GM19023 (cell line): ENCODE data around the gene NOVA1.
"Not testable (repeated sequence)": the region's sequence is repeated elsewhere in the genome, so short reads cannot be mapped to it uniquely, and the experiment has no call there.

Experiments
- ATAC-seq: cut with Tn5 transposase; IDR thresholded peaks from one replicate; pipeline ENCODE4 v1.9.1; 2021; ENCODE audit warnings: mild to moderate bottlenecking, moderate library complexity; ENCODE audit not compliant: unreplicated experiment

NOVA1 gene, protein sequence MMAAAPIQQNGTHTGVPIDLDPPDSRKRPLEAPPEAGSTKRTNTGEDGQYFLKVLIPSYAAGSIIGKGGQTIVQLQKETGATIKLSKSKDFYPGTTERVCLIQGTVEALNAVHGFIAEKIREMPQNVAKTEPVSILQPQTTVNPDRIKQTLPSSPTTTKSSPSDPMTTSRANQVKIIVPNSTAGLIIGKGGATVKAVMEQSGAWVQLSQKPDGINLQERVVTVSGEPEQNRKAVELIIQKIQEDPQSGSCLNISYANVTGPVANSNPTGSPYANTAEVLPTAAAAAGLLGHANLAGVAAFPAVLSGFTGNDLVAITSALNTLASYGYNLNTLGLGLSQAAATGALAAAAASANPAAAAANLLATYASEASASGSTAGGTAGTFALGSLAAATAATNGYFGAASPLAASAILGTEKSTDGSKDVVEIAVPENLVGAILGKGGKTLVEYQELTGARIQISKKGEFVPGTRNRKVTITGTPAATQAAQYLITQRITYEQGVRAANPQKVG

DNA sequence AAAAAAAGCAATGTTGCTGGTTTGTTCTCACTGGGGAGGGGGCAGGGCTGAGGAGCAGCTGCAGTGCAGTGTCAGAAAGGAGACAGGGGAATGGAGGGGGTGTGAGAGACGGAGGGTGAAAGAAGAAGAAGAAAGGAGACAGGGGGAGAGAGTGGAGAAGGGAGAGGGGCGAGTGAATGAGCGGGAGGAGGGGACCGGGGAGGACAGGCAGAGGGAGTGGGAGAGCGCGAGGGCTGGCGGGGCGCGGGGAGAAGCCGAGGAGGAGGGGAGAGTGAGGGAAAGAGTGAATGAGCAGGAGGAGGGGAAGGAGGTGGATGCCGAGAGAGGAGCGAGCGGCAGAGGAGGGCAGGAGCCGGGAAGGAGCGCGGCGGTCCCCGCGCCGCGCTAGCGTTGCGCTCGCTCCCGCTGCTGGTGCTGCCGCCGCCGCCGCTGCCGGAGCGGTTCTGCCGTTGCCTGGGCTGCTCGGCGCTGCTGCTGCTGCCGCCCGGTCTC lies at the start of gene NOVA1:
TSS of gene NOVA1 (minus strand) at position 445 of the 492 bp plus-strand sequence. CDS start 597 bp downstream, outside the sequence.
- no peak for ATAC-seq

DNA sequence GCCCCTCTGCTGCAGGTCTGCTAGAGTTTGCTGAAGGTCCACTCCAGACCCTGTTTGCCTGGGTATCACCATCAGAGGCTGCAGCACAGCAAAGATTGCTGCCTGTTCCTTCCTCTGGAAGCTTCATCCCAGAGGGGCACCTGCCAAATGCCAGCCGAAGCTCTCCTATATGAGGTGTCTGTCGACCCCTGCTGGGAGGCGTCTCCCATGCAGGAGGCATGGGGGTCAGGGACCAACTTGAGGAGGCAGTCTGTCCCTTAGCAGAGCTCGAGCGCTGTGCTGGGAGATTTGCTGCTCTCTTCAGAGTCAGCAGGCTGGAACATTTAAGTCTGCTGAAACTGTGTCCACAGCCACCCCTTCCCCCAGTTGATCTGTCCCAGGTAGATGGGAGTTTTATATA lies 47.2 kb upstream of the NOVA1 start:
- ATAC-seq, result not testable (repeated sequence)

DNA sequence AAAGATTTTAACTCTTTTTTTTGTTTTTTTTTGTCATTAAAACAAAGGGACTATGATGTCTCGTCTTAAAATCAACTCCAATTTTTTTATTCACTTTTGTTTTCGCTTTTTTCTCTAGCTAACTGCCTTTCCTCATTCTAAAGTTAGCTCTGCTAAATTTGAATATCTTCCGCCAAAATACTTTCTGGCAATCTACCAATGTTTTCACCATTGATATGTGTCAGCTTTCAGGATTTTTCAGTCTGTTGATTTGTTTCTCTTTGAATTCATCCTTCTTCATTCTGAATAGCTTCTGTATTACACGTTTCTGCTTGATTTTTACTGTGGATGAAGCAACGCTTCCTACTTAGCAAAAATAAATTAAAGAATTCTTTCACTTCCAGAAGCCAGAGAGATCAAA lies 38.7 kb upstream of the NOVA1 start:
- no peak for ATAC-seq

DNA sequence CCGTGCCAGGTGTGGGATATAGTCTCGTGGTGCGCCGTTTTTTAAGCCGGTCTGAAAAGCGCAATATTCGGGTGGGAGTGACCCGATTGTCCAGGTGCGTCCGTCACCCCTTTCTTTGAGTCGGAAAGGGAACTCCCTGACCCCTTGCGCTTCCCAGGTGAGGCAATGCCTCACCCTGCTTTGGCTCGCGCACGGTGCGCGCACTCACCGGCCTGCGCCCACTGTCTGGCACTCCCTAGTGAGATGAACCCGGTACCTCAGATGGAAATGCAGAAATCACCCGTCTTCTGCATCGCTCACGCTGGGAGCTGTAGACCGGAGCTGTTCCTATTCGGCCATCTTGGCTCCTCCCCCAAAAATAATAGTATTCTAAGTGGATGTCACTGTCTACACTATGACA lies 37.1 kb upstream of the NOVA1 start:
- not testable (repeated sequence) for ATAC-seq

DNA sequence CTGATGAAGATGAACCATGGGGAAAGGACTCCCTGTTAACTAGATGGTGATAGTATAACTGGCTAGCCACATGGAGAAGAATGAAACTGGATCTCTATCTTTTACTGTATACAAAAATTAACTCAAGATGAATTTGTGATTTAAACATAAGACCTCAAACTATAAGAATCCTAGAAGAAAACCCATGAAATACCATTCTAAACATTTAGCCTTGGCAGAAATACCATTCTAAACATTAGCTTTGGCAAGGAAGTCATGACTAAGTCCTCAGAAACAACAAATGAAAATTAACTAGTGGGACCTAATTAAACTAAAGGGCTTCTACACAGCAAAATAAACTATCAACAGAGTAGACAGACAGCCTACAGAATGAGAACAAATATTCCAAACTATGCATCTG lies 28.4 kb upstream of the NOVA1 start:
- no peak for ATAC-seq

DNA sequence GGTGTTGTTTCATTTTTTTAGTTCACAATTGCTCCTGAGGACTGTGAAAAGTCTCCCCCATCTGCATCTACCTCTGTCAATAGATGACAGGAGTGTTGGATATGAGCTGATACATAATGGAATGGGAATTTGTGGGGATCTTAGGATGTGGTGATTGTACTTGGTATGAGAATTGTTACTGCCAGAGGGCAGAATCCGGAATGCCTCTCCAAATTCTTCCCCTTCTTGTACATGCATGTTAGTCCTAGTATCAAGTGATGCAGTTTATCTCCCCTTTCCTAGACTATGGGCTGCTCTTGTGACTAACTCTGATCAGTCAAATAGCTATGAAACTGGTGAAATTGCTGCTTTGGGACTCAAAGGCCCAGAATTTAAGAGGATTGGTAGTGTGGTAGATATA lies 24.8 kb upstream of the NOVA1 start:
- no peak for ATAC-seq

DNA sequence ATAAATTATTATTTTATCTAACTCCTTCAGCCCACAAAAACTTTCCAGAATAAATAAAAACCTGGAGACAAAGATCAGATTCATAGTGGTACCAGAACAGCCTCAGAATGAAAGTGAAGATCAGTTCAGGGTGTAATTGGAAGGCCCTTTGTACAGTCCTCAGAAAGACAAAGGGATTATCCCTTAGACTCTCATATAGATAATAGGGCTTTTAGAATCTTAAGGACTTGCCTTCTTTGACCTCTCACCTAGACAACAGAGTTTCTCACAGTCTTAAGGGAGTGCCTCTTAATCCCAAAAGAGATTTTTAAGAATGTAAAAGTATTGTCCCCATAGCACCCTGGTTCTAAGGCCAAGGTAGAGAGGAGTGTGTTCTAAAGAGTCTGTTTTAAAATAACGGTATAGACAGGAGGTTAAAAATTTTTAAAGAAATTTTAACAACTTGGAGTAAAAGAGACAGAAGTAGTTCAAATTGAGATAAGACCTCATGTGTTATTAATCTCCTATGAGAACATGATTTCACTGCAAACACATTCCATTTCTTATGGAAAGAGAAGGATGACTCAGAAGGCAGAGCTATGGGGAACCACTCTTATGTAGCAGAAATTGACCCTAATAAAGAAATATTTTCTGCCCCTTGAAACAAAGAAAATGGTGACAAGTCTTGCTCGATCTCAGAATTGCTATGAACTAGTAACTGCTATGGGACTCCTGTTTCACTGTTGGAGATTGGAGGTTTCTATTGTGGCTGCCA lies 24.2 kb upstream of the NOVA1 start:
- no peak for ATAC-seq

DNA sequence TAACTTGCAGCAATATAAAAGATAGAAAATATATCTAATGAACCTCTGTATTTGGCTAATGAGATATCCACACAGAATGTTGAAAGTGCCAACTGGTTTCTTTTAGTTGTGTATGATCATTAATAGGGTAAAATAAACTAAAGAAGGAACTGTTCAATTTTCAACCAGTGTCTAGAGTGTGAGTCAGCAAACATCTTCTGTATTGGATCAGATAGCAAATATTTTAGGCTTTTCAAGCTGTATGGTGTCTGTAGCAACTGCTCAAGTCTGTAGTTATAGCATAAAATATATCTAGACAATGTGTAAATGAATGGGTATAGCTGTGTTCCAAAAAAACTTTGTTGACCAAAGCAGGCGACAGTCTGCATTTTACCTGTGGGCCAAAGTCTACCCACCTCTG lies 23.5 kb upstream of the NOVA1 start:
- ATAC-seq, result no peak

DNA sequence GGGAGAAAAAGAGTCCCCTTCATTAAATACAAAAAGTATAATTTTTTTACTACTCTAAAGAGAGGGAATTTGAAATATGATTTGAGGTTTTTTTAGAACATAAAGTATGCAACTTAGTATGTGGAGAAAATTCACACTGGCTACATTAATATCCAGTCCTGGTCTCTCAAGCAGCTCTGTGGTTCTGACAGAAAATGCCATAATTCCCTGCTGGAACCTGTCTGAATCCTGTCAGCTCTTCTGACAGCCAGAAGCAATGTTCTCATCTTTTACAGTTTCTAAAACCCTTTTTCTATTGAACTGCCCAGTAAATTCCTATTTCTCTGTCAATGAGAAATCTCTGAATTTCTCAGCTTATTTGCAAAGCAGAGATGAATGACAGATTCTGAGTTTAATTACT lies 13.4 kb upstream of the NOVA1 start:
- no peak for ATAC-seq

DNA sequence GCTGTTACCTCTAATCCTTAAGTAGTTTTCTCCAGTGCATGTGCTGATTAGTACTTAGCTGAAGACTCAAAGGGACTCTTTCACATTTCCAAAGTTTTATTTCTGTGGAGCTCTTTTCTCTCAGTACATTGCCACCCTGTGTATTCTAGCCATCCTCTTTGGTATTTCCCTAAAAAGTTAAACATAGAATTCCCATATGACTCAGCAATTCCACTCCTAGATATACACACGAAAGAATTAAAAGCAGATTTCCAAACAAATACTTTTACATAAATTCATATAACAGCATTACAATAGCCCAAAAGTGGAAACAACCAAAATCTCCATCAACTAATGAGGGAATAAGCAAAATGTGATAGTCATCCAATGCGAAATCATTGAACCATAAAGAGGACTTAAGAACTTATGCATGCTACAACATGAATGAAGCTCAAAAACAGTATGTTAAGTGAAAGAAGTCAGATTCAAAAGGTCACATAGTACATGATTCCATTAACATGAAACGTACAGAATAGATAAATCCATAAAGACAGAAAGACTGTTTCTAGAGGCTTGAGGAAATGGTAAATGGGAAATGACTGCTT lies 9.0 kb upstream of the NOVA1 start:
- no peak for ATAC-seq

DNA sequence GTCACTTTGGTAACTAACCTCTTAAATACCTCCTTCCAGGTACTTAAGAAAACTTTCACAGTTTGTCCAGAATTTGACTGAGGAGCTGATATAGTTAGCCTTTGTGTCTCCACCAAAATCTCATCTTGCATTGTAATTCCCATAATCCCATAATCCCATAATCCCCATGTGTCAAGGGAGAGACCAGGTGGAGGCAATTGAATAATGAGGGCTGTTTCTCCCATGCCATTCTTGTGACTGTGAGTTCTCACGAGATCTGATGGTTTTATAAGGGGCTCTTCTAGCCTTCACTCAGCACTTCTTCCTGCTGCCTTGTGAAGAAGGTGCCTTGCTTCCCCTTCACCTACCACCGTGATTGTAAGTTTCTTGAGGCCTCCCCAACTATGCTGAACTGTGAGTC lies 7.8 kb upstream of the NOVA1 start:
- no peak for ATAC-seq

DNA sequence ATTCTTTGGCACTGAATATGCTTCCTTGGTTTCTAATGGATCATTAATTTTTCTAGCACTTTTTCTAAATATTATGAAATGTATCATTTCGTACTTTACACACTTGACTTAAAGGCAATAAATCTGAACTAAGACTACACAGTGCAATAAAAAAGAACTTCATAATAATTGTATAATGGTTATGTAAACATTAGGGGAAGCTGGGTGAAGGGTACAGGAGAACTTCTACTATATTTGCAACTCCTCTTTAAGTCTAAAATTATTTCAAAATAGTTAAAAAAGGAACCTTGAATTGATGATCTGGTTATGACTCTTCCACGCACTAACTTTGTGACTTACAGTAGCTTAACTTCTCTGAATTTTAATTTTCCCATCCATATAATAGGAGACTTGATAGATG lies 5.1 kb upstream of the NOVA1 start:
- no peak for ATAC-seq

DNA sequence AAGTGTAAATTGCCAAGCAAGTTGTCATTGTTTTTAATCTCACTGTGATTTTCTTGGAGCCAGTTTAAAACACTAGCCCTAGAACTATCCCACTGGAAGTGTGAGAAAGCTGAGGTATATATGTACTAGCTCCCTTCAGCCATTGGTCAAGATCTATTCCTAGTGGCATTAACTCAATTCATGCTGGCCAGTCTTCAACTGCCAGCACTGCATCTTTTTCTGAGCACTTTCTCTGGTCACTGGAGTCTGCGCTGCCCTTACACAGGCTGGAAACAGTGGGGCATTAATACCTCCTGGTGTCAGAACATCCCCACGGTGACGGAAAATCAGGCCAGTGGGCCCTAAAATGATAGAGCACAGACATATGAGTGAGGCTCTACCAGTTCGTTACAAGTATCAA lies 4.0 kb upstream of the NOVA1 start:
- ATAC-seq, result no peak

DNA sequence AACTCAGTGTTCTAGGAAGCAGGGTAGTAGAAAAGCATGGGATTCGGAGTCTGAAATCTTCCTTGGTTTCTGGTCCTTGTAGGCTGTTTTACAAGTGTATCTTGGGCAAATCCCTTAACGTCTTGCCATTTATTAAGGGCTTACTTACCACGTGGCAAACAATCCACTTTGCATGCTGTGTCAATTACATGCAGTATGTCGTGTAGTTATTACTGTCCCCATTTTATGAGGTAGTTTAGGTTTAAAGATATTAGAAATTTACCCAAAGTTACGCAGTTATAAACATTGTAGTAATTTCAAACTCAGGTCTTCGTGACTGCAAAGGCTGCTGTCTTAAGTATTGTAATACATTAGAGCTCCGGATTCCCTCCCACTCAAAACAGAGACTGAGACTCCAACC lies 1.5 kb upstream of the NOVA1 start:
- ATAC-seq, result no peak

DNA sequence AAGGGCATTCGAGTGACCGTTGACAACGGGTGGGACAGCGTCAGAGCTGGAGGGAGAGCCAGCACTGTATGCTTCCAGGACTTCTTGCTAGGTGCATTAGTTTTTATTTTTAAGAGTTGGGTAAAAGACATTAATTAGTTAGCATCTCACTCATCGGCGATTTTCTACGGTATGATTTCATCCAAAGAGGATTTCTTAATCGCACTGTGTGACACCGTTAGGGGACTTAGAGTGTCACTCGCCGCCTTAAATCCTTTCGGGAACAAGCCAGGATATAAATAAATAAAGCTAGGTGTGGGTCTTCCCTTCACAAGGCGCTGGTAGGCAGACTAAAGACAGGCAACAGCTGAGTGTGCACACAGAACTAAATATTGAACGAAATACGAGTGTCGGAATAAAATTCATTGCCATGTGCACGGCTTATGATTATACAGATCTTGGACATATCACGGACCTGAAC lies 869 bp upstream of the NOVA1 start:
- ATAC-seq, result peak; percentile 31

DNA sequence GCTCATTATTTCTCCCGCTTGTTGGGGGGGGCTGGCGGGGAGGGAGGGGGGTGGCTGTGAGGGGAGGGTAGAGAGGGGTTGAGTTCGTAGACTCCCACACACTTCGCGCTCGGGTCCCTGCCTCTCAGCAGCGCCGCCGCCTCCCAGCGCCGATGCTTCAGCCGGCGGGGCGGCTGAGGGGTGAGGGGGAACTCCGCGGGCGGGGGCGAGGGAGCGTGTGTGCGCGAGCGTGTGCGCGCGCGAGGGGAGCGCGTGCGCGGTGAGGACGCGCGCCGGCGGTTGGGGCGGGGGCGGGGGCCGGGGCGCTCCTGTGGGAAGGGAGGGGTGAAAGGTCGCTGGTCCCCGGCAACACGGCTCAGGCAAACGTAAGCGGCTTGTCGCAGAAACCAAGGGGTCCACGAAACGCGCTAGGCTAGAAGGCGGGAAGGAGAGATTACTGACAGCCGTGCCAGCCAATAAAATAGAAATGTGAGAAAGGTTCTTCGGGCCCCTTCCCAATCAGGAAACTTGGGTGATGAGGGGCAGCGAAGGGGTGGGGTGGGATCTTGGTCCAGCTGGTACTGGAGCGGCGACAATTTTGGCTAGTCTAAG lies 343 bp upstream of the NOVA1 start:
- peak; percentile 79 for ATAC-seq

DNA sequence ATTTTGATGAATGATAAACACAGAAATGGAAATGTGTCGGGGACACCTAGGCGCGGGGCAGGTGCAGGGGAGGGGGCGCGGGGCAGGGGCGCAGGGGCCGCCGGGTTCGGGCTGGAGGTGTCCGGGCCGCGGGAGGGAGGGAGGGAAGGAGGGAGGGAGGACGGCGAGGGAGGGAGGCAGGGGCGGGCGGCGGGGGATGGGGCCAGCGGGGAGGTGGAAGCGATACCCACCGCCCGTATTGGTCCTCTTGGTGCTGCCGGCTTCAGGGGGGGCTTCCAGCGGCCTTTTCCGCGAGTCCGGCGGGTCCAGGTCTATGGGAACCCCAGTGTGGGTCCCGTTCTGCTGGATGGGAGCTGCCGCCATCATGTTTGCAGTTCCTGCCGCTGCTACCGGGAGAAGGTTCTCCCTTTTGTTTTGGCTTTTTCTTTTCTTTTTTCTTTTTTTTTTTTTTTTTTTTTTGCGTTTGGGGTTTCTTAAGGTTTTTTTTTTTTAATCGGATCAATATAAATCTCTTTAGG lies 703 bp downstream of the NOVA1 start:
- no peak for ATAC-seq

DNA sequence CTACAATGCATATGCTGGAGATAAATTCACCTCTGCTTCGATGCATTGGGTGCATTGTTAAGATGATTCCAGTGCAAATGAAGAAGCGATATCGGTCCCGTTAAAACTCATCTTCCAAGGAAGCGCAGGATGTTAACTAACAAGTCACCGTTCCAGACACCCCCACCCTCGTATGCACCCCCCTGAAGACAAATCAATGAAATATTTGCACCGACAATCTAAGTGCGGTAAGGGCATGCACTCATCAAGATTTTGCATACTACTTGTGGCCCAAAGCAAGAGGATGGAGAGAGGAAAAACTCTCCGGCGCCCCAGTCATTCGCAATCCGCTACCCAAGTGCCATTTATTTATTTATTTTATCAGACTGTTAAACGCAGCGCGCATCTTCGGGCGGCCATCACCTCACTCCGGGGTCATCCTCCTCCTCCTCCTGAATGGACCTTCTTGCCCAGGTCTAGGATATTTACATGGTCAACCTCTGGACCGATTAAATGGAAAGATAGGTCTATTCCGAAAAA lies 1.2 kb downstream of the NOVA1 start:
- no peak for ATAC-seq

DNA sequence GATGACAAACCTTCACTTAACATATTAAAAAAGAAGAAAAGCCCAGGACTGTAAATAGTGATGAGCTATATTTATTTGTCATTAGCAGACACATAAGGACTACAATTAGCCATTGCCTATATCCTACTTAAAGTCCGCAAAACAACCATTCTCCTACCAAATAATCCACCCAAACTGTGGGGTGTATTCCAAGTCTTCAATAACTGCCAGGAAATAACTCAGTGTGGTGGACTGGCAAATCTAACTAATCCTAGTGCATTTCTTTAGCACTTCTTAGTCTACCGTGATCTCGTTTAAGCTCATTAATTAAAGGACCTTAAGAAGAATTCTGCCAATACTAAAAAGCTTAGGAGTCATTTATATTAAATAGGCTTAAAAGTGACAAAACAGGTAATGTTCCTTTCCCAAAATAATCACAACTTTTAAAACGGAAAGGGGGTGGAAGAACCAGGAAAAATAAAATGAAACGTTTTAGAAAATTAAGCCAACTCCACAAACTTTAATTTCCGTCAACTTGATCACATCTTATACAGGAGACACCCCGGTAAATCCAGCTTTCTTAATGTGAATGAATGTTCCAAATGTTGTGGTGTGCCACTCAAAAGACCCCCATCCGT lies 1.8 kb downstream of the NOVA1 start:
- ATAC-seq, result no peak
